T follicular helper cell (primary cell): ENCODE results near the gene COL5A3.
"Not testable (repeated sequence)": the region's sequence is repeated elsewhere in the genome, so short reads cannot be mapped to it uniquely, and the experiment has no call there.

Experiments used
- DNase-seq: peaks from one replicate; pipeline ENCODE4 v3.0.0-alpha.2; 2020; ENCODE audit warnings: low read depth
- total RNA-seq, 2 experiments: gene quantifications; one replicate each; lab custom pipeline; 2026; lab: John Stamatoyannopoulos, UW

COL5A3 gene
- 13.1 to 19.2 reads per million in 2 experiments for total RNA-seq

- DNase-seq = no peak
Observed at GRCh38 chr19:10010247-10010691, at the start of gene COL5A3. Gene COL5A3, minus strand, starts transcription at chr19:10010504. Its CDS starts 119 bp downstream, at chr19:10010385.

GRCh38 chr19:10052602-10053360 lies 42.5 kb upstream of the COL5A3 start:
- DNase-seq = no peak

GRCh38 chr19:10049626-10050025 lies 39.3 kb upstream of the COL5A3 start:
- no peak for DNase-seq

GRCh38 chr19:10045371-10045770 lies 35.1 kb upstream of the COL5A3 start:
- no peak for DNase-seq

- no peak for DNase-seq
Observed at GRCh38 chr19:10044390-10044789, 34.1 kb upstream of the COL5A3 start.

GRCh38 chr19:10043286-10043927 lies 33.1 kb upstream of the COL5A3 start:
- DNase-seq = no peak

- no peak for DNase-seq
Observed at GRCh38 chr19:10037809-10038208, 27.5 kb upstream of the COL5A3 start.

GRCh38 chr19:10037367-10037766 lies 27.1 kb upstream of the COL5A3 start:
- DNase-seq = no peak

- DNase-seq = no peak
Observed at GRCh38 chr19:10036601-10037071, 26.3 kb upstream of the COL5A3 start.

GRCh38 chr19:10033614-10034013 lies 23.3 kb upstream of the COL5A3 start:
- DNase-seq = no peak

GRCh38 chr19:10027158-10027997 lies 17.1 kb upstream of the COL5A3 start:
- peak; percentile 55 for DNase-seq

- no peak for DNase-seq
Observed at GRCh38 chr19:10026744-10027143, 16.4 kb upstream of the COL5A3 start.

GRCh38 chr19:10023096-10023495 lies 12.8 kb upstream of the COL5A3 start:
- not testable (repeated sequence) for DNase-seq

- DNase-seq = no peak
Observed at GRCh38 chr19:10021863-10022262, 11.6 kb upstream of the COL5A3 start.

- DNase-seq = no peak
Observed at GRCh38 chr19:10021446-10021845, 11.1 kb upstream of the COL5A3 start.

GRCh38 chr19:10020851-10021250 lies 10.5 kb upstream of the COL5A3 start:
- no peak for DNase-seq

GRCh38 chr19:10019246-10019645 lies 8.9 kb upstream of the COL5A3 start:
- no peak for DNase-seq

GRCh38 chr19:10018786-10019185 lies 8.5 kb upstream of the COL5A3 start:
- no peak for DNase-seq

- DNase-seq = no peak
Observed at GRCh38 chr19:10018263-10018662, 8.0 kb upstream of the COL5A3 start.

- no peak for DNase-seq
Observed at GRCh38 chr19:10013834-10014618, 3.7 kb upstream of the COL5A3 start.

GRCh38 chr19:10013316-10013715 lies 3.0 kb upstream of the COL5A3 start, which contains the start of gene RDH8:
Gene RDH8, plus strand, starts transcription at chr19:10013483. Its CDS starts 15 bp downstream, at chr19:10013498.
- no peak for DNase-seq
